HS-27A (cell line): ENCODE results near the gene ZFR2.
A peak's percentile ranks its signal among the peaks of the same experiment; 100 is the strongest.
"Not testable (repeated sequence)": the region's sequence is repeated elsewhere in the genome, so short reads cannot be mapped to it uniquely, and the experiment has no call there.

Experiments used
- DNase-seq: peaks from one replicate; pipeline ENCODE4 v3.0.0-alpha.2; 2012; ENCODE audit warnings: low read depth, missing footprints

ZFR2 gene

DNA sequence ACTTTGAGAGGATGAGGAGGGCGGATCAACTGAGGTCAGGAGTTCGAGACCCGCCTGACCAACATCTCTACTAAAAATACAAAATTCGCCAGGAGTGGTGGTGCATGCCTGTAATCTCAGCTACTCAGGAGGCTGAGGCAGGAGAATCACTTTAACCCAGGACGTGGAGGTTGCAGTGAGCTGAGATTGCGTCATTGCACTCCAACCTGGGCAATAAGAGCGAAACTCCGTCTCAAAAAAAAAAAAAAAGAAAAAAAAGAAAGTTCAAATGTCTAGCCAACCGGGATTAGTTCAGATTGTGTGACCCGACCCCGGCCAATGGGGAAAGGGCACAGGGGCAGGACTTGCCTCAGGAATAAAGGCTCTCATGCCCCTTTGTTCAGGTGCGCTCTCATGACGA is 5.9 kb upstream of the ZFR2 start:
- not testable (repeated sequence) for DNase-seq

DNA sequence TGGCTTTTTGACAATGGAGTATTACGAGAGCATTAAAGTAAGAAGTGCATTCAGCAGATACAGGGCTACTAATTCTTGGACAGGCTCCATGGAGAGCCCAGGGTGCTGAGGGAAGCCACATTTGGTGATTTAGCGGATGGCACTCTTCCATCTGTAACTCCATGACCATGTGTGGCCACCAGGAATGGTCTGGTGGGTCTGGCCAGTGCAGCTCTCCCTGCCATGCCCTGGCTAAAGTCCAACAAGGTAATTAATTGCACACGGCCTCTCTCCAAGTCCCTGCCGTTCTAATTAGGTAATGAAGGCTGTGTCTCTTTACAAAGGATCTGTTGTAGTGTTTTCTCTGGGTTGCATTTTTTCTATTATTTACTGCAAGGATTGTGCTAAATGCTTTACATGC is 4.3 kb upstream of the ZFR2 start:
- DNase-seq = no peak

DNA sequence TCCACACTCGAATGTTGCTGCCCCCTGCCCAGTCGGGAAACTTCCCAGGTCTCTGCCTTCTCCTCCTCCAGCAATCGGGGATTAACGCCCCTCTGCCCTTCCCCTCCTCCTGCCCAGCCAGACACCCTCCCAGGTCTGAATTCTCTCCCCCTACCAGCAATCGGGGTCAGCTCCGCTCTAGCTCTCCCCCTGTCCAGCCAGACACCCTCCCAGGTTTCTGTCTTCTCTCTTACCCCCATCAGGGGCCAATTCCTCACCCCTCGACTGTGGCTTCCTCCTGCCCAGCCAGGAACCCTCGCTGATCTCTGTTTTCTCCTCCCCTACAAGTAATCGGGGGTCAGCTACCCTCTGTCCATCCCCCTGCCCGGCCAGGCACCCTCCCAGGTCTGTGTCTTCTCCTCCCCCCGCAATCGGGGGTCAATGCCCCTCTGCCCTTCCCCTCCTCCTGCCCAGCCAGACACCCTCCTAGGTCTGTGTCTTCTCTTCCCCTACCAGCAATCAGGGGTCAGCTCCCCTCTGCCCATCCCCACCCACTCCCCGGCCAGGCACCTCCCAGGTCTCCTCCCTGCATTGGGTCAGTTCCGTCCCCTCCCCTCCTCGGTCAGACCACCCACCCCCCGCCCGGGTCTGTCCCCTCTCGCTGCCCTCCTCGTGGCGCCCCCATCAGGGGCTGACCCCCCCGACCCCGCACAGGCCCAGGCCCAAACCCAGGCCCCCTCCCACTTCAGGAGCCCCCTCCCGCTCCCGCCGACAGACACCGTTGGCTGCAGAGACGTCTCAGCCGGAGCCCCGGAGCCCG is 668 bp downstream of the ZFR2 start:
- no peak for DNase-seq

DNA sequence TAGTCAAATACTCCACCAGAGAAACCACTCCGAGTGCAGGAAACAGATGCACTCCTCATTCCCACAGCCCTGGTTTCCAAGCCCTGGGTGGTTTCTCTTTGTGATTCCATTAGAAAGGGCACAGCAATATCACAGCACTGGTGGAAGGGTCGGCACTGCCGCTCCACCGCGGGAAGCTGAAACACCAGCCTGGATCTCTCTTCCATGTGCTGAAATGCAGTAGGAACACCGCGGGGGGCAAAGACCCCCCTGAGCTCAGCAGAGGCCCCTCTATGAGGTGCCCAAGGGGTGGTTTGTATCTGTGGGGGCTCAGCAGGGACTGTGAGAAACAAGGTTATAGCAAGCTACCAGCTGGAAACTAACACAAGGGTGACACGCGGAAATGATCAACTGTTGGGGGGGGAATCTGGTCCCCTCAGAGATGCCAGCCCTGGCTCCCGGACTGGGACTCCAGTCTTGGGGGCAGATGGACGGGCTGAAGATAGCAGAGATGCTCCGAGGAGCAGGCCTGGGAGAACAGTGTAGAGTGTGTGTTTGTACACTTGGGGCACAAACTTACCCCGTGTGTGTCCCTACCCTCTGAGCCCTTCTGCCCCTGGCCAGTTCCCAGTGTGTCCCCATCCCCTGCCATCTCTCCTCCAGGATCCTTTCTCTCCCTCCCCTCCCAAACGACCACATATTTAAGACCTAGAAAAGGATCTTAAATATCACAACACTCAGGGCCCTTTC is 1.8 kb downstream of the ZFR2 start:
- no peak for DNase-seq

DNA sequence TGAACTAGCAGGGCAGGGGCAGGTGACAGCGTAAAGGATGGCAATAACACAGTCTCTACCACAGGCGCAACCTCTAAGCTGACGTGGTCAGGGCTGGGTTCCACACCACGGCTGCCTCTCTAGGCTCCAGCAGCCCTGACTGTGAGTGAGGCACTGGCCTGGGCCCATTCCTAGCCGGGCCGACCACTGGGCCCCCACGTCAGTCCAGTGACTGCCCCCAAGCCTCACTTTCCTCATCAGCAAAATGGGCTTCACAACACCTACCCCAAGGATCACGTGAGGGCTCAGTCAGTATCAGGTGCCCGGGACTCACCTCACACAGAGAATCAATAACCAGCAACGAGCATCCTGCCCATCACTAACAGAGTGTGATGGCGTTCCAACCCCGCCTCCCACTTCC is 5.2 kb downstream of the ZFR2 start:
- DNase-seq = no peak

DNA sequence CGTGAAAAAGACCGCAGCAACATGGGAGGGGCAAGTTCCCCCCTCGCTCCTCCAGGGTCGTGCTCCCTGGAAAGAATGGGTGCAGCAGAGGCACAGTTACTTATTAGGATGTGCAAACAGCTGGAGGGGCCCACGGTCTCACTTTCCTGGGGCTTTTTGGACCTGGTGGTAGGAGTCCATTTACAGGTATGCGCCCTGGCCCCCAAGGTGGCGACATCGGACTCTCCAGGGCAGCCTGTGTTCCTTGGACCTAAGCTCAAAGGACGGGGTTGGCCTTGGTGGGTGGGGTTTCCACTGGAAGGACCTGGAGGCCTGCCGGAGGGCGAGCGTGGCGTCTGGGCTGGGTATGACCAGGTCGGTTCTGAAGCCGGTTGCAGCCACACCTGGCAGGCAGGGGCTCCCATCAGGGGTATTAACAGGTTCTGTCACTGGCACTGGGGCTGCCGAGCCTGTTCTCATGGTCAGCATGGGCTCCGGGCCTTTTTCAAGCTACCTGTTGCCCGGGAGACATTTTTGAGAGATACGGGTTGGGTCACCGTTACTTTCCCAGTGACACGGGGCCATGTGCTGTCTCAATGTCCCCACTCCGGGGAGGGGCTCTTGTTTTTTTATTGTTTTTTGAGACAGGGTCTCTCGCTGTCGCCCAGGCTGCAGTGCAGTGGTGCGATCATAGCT is 5.9 kb downstream of the ZFR2 start:
- DNase-seq = no peak

DNA sequence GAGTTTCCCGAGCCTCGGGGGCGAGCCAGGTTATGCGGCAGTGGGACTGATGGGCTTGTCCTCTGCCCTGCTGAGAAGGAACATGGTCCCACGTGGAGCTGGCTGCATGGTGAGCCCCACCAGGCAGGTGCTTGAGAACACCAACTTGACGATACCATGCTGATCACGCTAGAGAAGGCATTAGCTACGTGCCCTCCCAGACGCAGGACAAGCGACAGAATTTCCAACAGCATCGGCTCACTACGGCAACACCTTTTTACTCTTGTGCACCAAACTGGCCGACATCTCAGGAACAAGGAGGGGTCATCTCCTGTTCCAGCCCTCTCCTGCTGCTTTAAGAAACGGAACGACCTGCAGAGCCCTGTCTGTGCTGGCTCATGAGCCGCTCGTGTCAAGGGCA is 8.3 kb downstream of the ZFR2 start:
- no peak for DNase-seq

DNA sequence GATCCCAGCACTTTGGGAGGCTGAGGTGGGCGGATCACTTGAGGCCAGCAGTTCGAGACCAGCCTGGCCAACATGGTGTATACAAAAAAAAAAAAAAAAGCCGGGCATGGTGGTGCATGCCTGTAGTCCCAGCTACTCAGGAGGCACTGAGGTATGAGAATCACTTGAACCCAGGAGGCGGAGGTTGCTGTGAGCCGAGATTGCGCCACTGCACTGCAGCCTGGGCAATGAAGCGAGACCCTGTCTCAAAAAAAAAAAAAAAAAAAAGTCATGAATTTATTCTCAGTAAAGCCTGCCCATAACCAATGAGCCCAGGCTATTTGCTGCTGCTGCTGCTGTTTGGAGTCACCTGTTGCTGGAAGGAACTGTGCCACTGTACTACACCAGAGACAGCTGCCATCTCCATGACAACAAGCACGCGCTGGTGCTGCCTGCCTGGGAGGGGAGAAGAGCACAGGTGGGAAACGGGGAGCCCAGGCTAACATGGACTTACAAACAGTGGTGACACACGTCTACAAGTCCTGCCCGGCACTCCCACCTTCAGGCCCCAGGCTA is 11.3 kb downstream of the ZFR2 start:
- no peak for DNase-seq

DNA sequence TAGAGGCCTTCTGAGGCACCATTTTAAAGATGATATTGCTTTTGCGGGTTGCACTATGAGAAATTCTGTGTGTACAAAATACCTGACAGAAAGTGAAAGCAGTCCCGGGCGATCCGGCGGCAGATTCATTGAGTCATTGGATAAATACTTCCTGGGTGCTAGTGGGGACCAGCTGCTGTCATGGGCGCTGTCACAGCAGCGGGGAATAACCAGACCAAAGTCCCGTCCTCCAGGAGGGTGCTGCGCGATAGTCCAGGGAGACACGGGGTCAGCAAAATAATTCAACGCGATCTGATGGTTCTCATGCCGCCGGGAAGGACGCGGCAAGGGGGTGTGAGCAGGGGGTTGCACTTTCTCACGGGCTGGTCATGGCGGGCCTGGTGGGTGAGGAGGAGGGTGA is 13.5 kb downstream of the ZFR2 start:
- no peak for DNase-seq

DNA sequence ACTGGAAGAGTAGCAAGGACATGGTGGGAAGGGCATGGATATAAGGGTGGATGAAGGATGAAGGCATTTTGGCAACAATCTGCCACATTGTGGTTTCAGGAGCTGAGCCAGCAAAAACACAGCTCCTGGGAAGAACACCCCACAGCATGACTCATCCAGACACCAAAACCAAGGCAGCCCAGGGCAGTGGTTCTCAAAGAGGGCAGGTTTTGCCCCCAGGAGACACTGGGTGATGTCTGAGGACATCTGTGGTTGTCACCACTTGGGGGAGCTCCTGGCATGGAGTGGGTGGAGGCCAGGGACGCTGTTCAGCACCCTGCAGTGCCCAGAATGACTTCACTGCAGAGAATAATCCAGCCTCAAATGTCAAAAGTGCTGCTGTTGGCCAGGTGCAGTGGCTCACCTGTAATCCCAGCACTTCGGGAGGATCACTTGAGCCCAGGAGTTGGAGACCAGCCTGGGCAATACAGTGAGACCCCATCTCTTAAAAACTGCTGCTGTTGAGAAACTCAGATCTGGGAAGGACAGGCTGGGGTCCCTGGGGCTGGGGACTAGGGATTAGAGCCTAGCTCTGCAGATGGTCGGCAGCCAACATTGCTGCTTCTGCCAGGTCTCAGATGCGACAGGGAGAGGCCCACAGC is 16.1 kb downstream of the ZFR2 start:
- peak; percentile 85 for DNase-seq

DNA sequence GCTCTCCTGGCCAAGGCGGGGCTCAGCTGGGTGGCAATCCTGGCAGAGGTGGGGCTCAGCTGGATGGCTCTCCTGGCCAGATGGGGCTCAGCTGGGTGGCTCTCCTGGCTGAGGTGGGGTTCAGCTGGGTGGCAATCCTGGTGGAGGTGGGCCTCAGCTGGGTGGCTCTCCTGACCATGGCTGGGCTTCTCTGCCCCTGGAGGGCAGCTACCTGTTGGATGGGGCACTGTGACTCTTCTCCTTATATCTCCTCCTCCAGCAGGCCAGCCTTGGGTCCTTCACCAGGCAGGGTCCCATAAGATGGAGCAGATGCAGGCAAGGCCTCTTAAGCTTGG is 16.7 kb downstream of the ZFR2 start:
- DNase-seq = no peak

DNA sequence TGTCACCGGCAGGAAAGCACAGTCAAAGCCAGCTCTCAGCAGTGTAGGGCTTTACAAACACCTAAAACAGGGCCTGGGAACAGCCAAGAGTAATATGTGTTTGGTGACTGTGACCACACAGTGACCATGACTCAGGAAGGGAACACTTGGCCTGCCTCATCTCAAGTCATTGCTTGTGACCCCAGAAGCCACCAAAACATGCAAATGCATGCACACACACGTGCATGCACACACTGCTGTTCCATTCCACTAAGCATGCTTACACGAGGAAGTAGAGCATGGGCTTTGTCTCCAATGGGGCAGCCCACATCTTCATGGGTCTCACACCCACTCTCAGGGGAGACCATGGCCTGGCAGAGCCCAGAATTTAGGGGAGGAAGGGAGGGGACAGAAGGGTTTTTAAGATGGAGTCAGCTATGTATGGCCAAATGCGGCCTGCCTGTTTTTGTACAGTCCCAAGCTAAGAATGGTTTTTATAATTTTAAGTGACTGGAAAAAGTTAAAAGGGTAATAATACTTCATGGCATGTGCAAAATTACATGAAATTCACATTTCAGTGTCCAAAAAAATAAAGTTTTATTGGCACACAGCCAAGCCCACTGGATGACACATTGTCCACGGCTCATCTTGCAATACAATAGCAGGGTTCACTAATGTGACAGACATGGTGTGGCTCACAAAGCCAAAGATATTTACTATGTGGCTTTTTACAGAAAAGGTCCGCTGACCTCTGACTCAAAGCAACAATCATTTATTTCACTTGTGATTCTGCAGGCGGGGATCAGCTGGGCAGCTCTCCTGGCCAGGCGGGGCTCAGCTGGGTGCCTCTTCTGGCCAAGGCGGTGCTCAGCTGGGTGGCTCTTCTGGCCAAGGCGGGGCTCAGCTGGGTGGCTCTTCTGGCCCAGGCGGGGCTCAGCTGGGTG is 17.3 kb downstream of the ZFR2 start:
- DNase-seq = no peak

DNA sequence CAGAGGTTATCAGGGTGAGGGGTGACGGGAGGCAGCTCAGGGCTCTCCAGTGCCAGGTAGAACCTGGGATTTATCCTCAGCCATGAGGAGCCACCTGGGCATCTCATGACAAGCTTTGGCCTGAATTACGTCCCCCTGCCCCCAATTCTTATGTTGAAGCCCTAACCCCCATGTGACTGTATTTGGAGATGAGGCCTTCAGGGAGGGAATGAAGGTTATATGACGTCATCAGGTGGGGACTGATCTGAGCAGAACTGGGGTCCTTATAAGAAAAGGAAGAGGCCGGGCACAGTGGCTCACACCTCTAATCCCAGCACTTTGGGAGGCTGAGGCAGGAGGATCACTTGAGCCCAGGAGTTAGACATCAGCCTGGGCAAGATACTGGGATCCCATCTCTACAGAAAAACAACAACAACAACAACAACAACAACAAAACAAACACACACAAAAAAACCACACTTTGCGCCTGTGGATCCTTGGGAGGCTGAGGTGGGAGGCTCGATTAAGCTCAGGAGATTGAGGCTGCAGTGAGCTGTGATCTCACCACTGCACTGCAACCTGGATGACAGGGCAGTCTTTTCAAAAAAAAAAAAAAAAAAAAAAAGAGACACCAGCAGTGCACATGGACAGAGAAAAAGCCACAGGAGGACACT is 18.4 kb downstream of the ZFR2 start:
- DNase-seq = no peak

DNA sequence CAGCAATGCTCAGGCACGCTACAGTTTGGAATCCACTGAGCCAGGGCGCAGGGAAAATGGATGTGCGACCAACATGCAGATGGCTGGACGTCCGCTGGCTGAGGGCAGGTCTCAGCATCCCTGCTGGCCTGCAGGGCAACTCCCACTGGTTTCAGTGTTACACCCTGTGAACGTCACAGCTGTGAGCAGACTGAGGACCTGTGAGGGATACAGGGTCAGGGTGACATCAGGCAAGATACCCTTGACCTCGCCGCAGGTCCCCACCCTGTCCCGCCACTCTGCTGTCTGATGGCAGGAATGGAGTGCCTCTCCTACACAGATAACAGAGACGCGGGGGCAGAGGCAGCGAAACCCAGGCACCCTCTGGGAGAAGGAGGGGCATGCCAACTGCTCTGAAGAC is 19.1 kb downstream of the ZFR2 start:
- no peak for DNase-seq

DNA sequence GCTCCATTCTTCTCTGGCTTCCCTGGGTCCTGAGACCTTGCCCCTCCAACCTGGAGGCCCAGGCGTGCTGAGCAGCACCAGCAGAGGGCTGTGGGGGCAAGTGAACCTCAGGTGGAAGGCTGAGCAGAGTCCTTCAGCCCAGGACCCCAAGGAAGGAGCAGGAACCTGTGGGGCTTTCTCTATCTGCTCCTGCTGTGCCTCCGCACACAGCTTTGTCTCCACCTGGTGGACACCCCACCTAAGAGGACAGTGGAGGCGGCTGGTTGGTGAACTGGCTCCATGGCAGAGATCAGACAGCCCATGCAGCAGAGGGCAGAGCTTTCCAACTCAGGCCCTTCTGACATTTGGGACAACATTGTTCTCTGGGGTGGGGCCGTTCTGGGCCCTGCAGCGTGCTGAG is 19.7 kb downstream of the ZFR2 start:
- no peak for DNase-seq

DNA sequence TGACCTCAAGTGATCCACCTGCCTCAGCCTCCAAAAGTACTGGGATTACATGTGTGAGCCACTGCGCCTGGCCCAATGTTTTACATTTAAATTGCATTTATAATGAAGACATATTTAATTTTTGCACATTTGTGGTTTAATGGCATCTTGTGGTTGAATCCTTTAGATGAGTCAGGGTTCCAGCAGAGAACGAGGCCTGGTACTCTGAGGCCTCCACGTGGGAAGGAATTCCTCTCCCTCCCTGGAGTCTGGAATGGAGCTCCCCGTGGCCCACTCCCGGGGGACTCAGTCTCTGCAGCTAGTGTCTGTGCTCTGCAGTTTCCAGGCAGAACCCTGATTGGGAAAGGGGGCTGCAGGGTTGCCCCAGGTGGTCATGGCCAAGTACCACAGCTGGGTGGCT is 24.2 kb downstream of the ZFR2 start:
- DNase-seq = no peak

DNA sequence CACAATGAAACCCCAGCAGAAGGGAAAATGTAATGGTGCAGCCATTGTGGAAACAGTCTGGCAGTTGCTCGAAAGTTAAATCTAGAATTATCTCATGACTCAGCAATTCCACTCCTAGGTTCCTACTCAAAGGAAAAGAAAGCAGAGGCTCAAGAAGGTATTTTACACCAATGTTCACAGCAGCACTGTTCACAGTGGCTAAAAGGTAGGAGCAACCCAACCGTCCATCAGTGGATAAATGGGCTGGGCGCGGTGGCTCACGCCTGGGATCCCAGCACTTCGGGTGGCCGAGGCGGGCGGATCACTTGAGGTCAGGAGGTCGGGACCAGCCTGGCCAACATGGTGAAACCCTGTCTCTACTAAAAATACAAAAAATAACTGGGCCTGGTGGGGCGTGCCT is 25.9 kb downstream of the ZFR2 start:
- no peak for DNase-seq

DNA sequence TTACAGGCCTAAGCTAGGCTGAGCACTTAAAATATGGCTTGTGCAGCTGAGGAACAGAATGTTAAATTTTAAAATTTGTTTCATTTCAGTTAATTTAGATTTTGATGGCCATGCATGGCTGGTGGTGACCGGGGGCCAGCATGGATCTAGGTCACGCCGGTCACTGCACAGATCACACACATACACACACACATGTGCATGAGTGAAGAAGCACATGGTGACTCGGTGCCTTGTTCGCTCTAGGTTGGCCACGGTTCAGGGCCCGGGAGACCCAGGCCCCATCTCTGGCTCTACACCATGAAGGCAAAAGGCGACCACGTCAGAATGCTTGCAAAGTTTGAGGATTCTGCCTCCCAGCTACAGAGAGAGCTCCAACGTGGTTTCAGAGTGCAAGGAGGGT is 28.0 kb downstream of the ZFR2 start:
- no peak for DNase-seq

DNA sequence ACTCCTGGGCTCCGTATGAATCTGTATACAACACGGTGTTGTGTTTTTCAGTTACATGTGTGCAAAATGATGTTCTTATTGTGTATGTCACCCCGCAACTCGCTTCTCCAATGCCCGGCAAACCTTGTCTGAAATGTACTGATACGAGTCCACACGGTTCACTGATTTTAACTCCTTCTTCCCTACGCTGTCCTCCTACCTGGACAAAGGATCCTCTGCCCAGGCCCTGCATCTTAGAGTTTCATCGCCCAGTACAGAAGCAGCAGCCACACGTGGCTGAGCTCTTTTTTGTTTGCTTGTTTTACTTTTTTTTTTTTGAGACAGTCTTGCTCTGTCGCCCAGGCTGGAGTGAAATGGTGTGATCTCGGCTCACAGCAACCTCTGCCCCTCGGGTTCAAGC is 28.9 kb downstream of the ZFR2 start:
- no peak for DNase-seq

DNA sequence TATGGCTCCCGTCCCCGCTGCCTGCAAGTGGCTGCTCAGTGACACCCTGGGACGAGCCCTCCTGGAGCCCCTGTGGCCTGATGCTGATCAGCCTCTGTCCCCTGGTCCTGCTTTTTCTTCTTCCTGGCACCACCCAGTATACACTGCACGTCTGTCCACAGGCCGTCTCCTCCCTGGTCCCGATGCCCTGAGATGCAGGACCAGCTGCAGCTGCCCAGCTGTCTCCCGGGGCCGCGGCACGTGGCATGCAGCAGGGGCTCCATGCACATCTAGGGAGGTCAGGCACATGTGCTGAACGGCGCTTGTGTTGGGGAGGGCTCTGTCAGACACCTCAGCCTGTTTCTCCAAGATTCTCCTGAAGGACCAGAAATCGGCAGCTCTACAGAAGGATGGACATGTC is 30.2 kb downstream of the ZFR2 start:
- no peak for DNase-seq

DNA sequence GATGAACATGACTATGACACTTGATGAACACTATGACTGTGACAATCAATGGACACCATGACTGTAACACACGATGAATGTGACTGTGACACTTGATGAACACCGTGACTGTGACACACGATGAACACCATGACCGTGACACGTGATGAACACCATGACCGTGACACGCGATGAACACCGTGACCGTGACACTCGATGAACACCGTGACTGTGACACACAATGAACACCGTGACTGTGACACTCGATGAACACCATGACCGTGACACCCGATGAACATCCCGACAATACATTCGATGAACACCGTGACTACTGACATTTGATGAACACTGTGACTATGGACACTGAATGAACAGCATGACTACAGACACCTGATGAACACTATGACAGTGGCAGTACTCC is 30.9 kb downstream of the ZFR2 start:
- DNase-seq = no peak
